ENCODE measurements around the gene TWF1.
"Not testable (repeated sequence)": the region's sequence is repeated elsewhere in the genome, so short reads cannot be mapped to it uniquely, and the experiment has no call there.

TWF1 gene

GRCh38 chr12:43805149-43805859 lies 813 bp downstream of the TWF1 start:
- DNase-seq (ENCODE audit: low spot score): peak; percentile 4

DNA sequence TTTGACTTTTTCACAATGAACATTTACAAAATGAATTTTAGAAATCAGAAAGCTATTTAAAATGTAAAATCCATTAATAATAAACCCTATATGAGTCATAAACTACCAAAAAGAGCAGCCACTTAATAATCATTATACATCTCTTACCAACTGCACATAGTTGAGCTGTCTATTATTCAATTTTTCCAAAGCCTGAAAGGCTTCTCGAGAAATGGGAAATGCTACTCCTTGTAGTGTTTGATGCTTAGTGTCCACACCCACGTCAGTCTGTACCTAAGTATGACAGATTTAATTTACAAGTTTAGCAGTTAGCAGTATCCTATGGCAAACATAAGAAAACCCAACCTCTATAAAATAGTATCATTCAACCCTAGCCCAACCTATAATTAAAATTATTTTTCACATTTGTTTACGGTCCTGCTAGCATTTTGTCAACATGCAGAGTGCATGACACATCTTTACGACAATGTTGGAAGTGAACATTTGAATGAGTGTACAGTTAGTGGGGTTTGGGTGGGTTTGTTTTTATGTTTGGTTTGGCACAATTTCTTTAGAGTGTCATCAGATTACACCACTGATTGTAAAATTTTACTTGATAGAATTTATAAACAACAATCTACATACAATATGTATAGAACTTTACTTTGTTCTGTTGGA lies 8.4 kb downstream of the TWF1 start:
- no peak for DNase-seq (ENCODE audit: low spot score)

DNA sequence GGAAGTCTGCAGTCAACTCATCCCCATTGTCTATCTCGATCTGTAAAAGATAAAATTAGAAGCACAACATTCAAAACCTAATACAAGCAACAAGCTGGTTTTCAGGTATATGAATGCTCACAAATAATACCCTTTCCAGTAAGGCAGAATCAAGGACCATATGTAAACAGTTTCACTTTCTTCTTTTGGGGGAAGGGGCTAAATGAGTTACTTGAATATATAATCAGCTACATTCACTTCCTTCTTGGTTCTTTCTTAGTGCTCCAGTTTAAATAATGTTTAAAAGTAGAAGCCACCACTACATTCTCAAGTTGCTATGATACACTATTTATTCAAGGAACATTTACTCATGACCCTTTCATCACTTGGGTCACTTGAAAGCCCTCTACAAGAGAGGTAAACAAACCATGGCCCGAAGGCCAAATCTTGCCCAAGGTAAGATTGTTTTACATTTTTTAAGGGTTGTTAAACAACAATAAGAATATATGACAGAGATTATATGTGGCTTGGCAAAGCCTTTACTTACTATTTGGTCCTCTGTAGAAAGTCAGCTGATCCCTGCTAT lies 10.3 kb downstream of the TWF1 start:
- DNase-seq (ENCODE audit: low spot score): no peak

GRCh38 chr12:43789941-43790340 lies 16.2 kb downstream of the TWF1 start:
- no peak for DNase-seq (ENCODE audit: low spot score)

- no peak for DNase-seq (ENCODE audit: low spot score)
Observed at GRCh38 chr12:43786899-43787693, 19.0 kb downstream of the TWF1 start.

- DNase-seq (ENCODE audit: low spot score): peak; percentile 14
Observed at GRCh38 chr12:43776498-43776897, 29.6 kb downstream of the TWF1 start.

DNA sequence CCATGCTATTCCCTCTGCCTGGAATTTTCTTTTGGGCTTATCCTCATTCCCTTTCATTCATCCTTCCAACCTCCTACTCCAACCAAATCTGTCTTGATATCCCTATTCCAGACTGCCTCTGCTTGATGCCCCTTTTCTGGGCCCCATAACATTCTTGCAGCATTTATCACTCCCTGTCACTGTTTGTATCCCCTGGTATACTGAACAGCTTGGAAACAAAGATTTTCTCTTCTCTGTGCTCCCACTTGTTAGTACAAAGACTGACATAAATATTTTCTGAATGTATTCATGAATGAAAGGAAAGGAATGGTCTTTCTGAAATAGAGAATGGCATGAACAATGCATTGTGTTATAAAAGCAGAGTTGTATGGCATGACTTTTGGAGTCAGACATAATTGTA lies 39.8 kb downstream of the TWF1 start:
- no peak for DNase-seq (ENCODE audit: low spot score)

DNA sequence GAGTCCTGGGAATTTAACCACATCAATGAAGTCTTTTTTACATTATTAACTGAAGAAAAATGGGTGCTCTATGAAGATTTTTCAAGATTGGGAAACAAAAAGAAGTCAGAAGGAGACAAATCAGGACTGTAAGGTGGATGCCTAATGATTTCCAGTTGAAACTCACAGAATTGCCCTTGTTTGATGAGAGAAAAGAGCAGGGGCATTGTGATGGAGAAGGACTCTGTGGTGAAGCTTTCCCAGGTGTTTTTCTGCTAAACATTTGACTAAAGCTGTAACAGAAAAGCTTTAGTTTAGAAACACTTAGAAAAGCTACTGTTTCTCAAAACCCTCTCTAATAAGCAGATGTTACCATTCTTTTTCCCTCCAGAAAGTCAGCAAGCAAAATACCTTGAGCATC lies 41.6 kb downstream of the TWF1 start:
- no peak for DNase-seq (ENCODE audit: low spot score)

- DNase-seq (ENCODE audit: low spot score): no peak
Observed at GRCh38 chr12:43763769-43764168, 42.3 kb downstream of the TWF1 start.

DNA sequence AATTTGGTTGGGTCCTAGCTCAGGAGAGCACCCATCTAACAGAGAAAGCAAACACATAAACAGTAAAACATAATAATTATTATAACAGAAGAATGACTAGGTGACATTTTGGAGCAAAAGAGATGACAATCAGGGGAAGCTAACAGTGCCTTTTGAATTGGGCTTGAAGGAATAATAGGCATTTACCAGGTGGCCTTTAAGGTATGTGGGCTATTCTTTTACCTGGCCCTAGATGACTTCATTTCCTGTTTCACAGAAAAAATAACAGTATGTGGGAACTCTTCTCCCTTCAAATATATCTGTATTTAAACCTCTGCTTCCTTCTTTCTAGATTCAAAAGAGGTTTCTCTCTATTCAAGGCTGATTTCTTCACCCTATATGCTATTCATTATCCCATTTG lies 43.5 kb downstream of the TWF1 start:
- DNase-seq (ENCODE audit: low spot score): no peak

GRCh38 chr12:43761500-43761899 lies 44.6 kb downstream of the TWF1 start:
- DNase-seq (ENCODE audit: low spot score): no peak

GRCh38 chr12:43760396-43760795 lies 45.7 kb downstream of the TWF1 start:
- no peak for DNase-seq (ENCODE audit: low spot score)

- DNase-seq (ENCODE audit: low spot score): peak; percentile 95
Observed at GRCh38 chr12:43758728-43759563, 47.2 kb downstream of the TWF1 start, which contains the start of the genes IRAK4 and PUS7L. Gene IRAK4, plus strand, starts transcription at chr12:43758951. Its CDS starts 9,161 bp downstream, at chr12:43768112. Gene PUS7L, minus strand, starts transcription at chr12:43758790. Its CDS starts 3,545 bp downstream, at chr12:43755245.

GRCh38 chr12:43758247-43758727 lies 47.8 kb downstream of the TWF1 start:
- DNase-seq (ENCODE audit: low spot score): peak; percentile 3

GRCh38 chr12:43754015-43754414 lies 52.1 kb downstream of the TWF1 start:
- DNase-seq (ENCODE audit: low spot score): no peak

GRCh38 chr12:43751360-43751759 lies 54.8 kb downstream of the TWF1 start:
- DNase-seq (ENCODE audit: low spot score): not testable (repeated sequence)

DNA sequence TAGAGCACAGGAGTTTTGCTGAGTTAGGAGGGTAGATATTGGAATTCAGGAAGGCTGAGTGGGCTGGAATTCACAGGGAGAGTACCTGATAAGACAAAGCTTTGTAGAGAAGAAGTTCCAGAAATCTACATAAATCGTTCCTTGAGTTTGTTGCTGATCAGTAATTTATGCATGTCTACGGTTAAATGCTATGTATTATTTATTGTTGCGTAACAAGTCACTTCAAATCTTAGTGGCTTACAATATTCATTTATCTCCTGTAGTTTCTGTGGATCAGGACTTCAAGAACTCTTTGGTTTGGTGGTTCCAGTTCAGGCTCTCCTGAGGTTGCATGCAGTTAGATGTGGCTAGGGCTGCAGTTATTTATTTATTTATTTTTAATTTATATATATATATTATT lies 55.3 kb downstream of the TWF1 start:
- DNase-seq (ENCODE audit: low spot score): no peak

- DNase-seq (ENCODE audit: low spot score): no peak
Observed at GRCh38 chr12:43749016-43749415, 57.1 kb downstream of the TWF1 start.

GRCh38 chr12:43744826-43745225 lies 61.3 kb downstream of the TWF1 start:
- no peak for DNase-seq (ENCODE audit: low spot score)
